HCT116 (cell line): ENCODE measurements around the gene RNF111. TPM values are rescaled to one million over a fixed set of nuclear protein-coding genes. Genes with fewer than 3 reads are reported as not detected.
A peak's percentile ranks its signal among the peaks of the same experiment; 100 is the strongest.

ENCODE experiments used
- ATAC-seq: fragments of 200-7000 bp; cut with Tn5 transposase; 2 replicates; pipeline ENCODE4 v1.9.1; 2020; ENCODE audit warnings: mild to moderate bottlenecking, moderate library complexity
- BruUV-seq: library from RNA; stranded (reverse); fragments of 400-500 nt; replicated peaks from 2 replicates; lab custom pipeline; 2021; lab: Mats Ljungman, UMichigan
- CTCF ChIA-PET: fragments of 300-600 bp; sonication (Branson Sonifier 250); formaldehyde crosslinking; loops from one replicate; lab custom pipeline; 2021; ENCODE audit warnings: antibody characterized with exemption; lab: Charles Lee
- POLR2A ChIA-PET: fragments of 300-600, 350-600 bp; sonication (Branson Sonifier 250); formaldehyde crosslinking; loops from one replicate; lab custom pipeline; 2021; ENCODE audit warnings: antibody characterized with exemption; lab: Charles Lee
- RAD21 ChIA-PET, 2 experiments: fragments of 300-600 bp; sonication (Branson Sonifier 250); formaldehyde crosslinking; loops; one replicate each; lab custom pipeline; 2023; ENCODE audit warnings: low total read pairs in 2 of 2; ENCODE audit not compliant: uncharacterized antibody in 2 of 2, unreplicated experiment in 2 of 2, low non-redundant PET in 1 of 2; lab: Charles Lee
- DNase-seq: peaks from one replicate; pipeline ENCODE4 v3.0.0-alpha.2; 2010; ENCODE audit warnings: low read depth, low spot score
- H2AFZ ChIP-seq: fragments of 200-600 bp; shearing (Covaris generic), sonication (generic); 2 replicates; pipeline ENCODE4 v1.6.1; 2017; ENCODE audit warnings: low read depth, mixed run types, mixed read lengths, antibody characterized with exemption, low read length; ENCODE audit not compliant: poor library complexity, severe bottlenecking
- H3K27ac ChIP-seq: 2 replicates; pipeline ENCODE4 v1.5.1; 2012; ENCODE audit warnings: low read depth, low read length
- H3K27me3 ChIP-seq: fragments of 200-600 bp; sonication (generic); 2 replicates; pipeline ENCODE4 v1.6.1; 2016; ENCODE audit warnings: mixed run types, low read length, mixed read lengths; ENCODE audit not compliant: insufficient read depth
- H3K36me3 ChIP-seq, 2 experiments: fragments of 200-500 bp in 1 of 2; fragments of 200-600 bp in 1 of 2; sonication (Bioruptor generic) in 1 of 2; sonication (generic) in 1 of 2; 2 replicates each; pipeline versions ENCODE4 v1.5.1 to v1.6.1; 2014 to 2016; ENCODE audit warnings: low read length in 2 of 2, inconsistent platforms in 1 of 2, mixed read lengths in 1 of 2, mixed run types in 1 of 2; ENCODE audit not compliant: insufficient read depth in 2 of 2, control insufficient read depth in 1 of 2
- H3K4me1 ChIP-seq, 2 experiments: fragments of 200-600 bp in 1 of 2; sonication (generic) in 1 of 2; 2 replicates each; pipeline versions ENCODE4 v1.5.1 to v1.6.1; 2012 to 2017; ENCODE audit warnings: low read length in 2 of 2, inconsistent platforms in 1 of 2, mild to moderate bottlenecking in 1 of 2, mixed read lengths in 1 of 2, mixed run types in 1 of 2, moderate library complexity in 1 of 2; ENCODE audit not compliant: insufficient read depth in 2 of 2, control insufficient read depth in 1 of 2
- H3K4me2 ChIP-seq: fragments of 200-600 bp; sonication (generic); 2 replicates; pipeline ENCODE4 v1.6.1; 2017; ENCODE audit warnings: mixed run types, low read length, mixed read lengths
- H3K4me3 ChIP-seq, 2 experiments: fragments of 200-600 bp in 1 of 2; sonication (generic) in 1 of 2; replicated peaks in 1 of 2; 2 replicates each; pipeline ENCODE4 v1.5.1; 2011 to 2016; ENCODE audit warnings: low read length in 2 of 2, control low read depth in 1 of 2, low read depth in 1 of 2, mild to moderate bottlenecking in 1 of 2, mixed read lengths in 1 of 2, mixed run types in 1 of 2
- H3K79me2 ChIP-seq: fragments of 200-600 bp; sonication (generic); 2 replicates; pipeline ENCODE4 v1.6.1; 2017; ENCODE audit warnings: mild to moderate bottlenecking, mixed run types, low read length, moderate library complexity, mixed read lengths; ENCODE audit not compliant: insufficient read depth
- H3K9ac ChIP-seq: fragments of 200-600 bp; sonication (generic); 2 replicates; pipeline ENCODE4 v1.6.1; 2016; ENCODE audit warnings: low read length, mixed read lengths
- H3K9me2 ChIP-seq: fragments of 200-600 bp; sonication (generic), shearing (Covaris generic); 2 replicates; pipeline ENCODE4 v1.6.1; 2017; ENCODE audit warnings: mixed run types, mild to moderate bottlenecking, moderate library complexity; ENCODE audit not compliant: insufficient read depth
- H3K9me3 ChIP-seq, 2 experiments: fragments of 200-500 bp in 1 of 2; fragments of 200-600 bp in 1 of 2; sonication (Bioruptor generic) in 1 of 2; sonication (generic) in 1 of 2; 2 replicates each; pipeline ENCODE4 v1.6.1; 2014 to 2017; ENCODE audit warnings: low read length in 2 of 2, mixed read lengths in 2 of 2, inconsistent platforms in 1 of 2, low read depth in 1 of 2, mild to moderate bottlenecking in 1 of 2, mixed run types in 1 of 2, moderate library complexity in 1 of 2; ENCODE audit not compliant: control insufficient read depth in 1 of 2, insufficient read depth in 1 of 2
- H4K20me1 ChIP-seq: fragments of 200-600 bp; sonication (generic), shearing (Covaris generic); 2 replicates; pipeline ENCODE4 v1.6.1; 2017; ENCODE audit warnings: mixed run types, mild to moderate bottlenecking, moderate library complexity; ENCODE audit not compliant: insufficient read depth
- ATF3 ChIP-seq: IDR thresholded peaks from 2 replicates; pipeline ENCODE4 v1.6.1; 2012
- CEBPB ChIP-seq: IDR thresholded peaks from 2 replicates; pipeline ENCODE4 v1.6.1; 2012; ENCODE audit warnings: low read depth
- CTCF ChIP-seq, 3 experiments: fragments of 200-600 bp in 1 of 3; sonication (generic) in 1 of 3; IDR thresholded peaks in 2 of 3; conservative IDR thresholded peaks in 1 of 3; 2 replicates each; pipeline ENCODE4 v1.5.1; 2012 to 2017; ENCODE audit warnings: low read depth in 2 of 3, low read length in 2 of 3, antibody characterized with exemption in 1 of 3, borderline replicate concordance in 1 of 3, control low read depth in 1 of 3, mild to moderate bottlenecking in 1 of 3, mixed read lengths in 1 of 3, mixed run types in 1 of 3, moderate library complexity in 1 of 3; ENCODE audit not compliant: insufficient read depth in 1 of 3
- EZH2phosphoT487 ChIP-seq: fragments of 200-600 bp; IDR thresholded peaks from 2 replicates; pipeline ENCODE4 v1.6.1; 2018; ENCODE audit warnings: antibody characterized with exemption, borderline replicate concordance
- FOSL1 ChIP-seq: IDR thresholded peaks from 2 replicates; pipeline ENCODE4 v1.6.1; 2012; ENCODE audit warnings: low read depth
- JUND ChIP-seq: IDR thresholded peaks from 2 replicates; pipeline ENCODE4 v1.6.1; 2012
- RAD21 ChIP-seq: IDR thresholded peaks from 2 replicates; pipeline ENCODE4 v1.6.1; 2012; ENCODE audit warnings: low read depth, mild to moderate bottlenecking
- REST ChIP-seq: IDR thresholded peaks from 2 replicates; pipeline ENCODE4 v1.6.1; 2012; ENCODE audit warnings: low read depth
- SIN3A ChIP-seq: IDR thresholded peaks from 2 replicates; pipeline ENCODE4 v1.6.1; 2012; ENCODE audit warnings: low read depth
- SRF ChIP-seq: IDR thresholded peaks from 2 replicates; pipeline ENCODE4 v1.6.1; 2012; ENCODE audit warnings: low read depth
- TCF7L2 ChIP-seq: IDR thresholded peaks from 2 replicates; pipeline ENCODE4 v1.7.0; 2011; ENCODE audit warnings: borderline replicate concordance, inconsistent platforms; ENCODE audit not compliant: insufficient read depth, insufficient read length; ENCODE audit errors: extremely low read depth
- intact Hi-C: fragments of 100-400 bp; cut with micrococcal nuclease; formaldehyde crosslinking; loops from 2 replicates; pipeline ENCODE4 v1.10.0; 2022
- total RNA-seq: library from RNA; stranded (reverse); gene quantifications from one replicate; pipeline ENCODE4 v1.2.1, GENCODE V29; 2021; ENCODE audit not compliant: unreplicated experiment

The RNF111 gene
- total RNA-seq, 1 experiment from 2014 or later: 31.5 TPM

- intact Hi-C loops: loop anchor here (1.0 to 10.0 kb wide), 3 partner anchors 158 to 654 kb away; no protein-coding TSS in a partner anchor
- H3K4me2 ChIP-seq: no peak overlapping the region
- H3K4me3 ChIP-seq: no peak overlapping the region
- ChIA-PET POLR2A (no interaction called here), CTCF (interaction anchor here (0.6 to 1.1 kb wide), 10 partner anchors 17 to 753 kb away, joined by 3 to 6 read pairs (median 4); no protein-coding TSS in a partner anchor), RAD21 (no interaction called here)
- no peaks in the 10 kb centered on the region for H4K20me1 ChIP-seq
- H2AFZ ChIP-seq: peak overlapping the region; percentile 28
- no peaks in the 10 kb centered on the region for H3K79me2 ChIP-seq
- H3K27ac ChIP-seq: no peak overlapping the region
- DNase-seq (peak; percentile 32), ATAC-seq (no peak)
- TF ChIP-seq CEBPB (no peak), RAD21 (peak; percentile 73), CTCF (IDR thresholded peaks at IDR 0.05 in 2 of 3, conservative IDR thresholded peaks at IDR 0.05 in 1 of 3; ENCODE audit: borderline replicate concordance in 1 of 3, insufficient read depth in 1 of 3, low read depth in 2 of 3, low read length in 2 of 3) (peak; percentile 42 to 61 (median 61))
- H3K9me2 ChIP-seq: no peaks in the 10 kb centered on the region
- H3K9ac ChIP-seq: no peak overlapping the region
- H3K9me3 ChIP-seq: no peaks in the 10 kb centered on the region
- H3K36me3 ChIP-seq: no peaks in the 10 kb centered on the region
- no TSS peak for BruUV-seq
- no peaks in the 10 kb centered on the region for H3K27me3 ChIP-seq
- no peaks in the 10 kb centered on the region for H3K4me1 ChIP-seq
Observed at GRCh38 chr15:58980351-58980939, 7.0 kb upstream of the RNF111 start.

GRCh38 chr15:58981808-58982475 lies 5.5 kb upstream of the RNF111 start:
- DNase-seq: no peak
- no peak for ATAC-seq
- H4K20me1 ChIP-seq: no peaks in the 10 kb centered on the region
- ChIA-PET CTCF (no interaction called here), RAD21 (no interaction called here), POLR2A (no interaction called here)
- no peak overlapping the region for H3K4me3 ChIP-seq
- H2AFZ ChIP-seq: no peak overlapping the region
- no peaks in the 10 kb centered on the region for H3K79me2 ChIP-seq
- H3K27ac ChIP-seq: no peak overlapping the region
- BruUV-seq: no TSS peak
- no peaks in the 10 kb centered on the region for H3K9me2 ChIP-seq
- no peak overlapping the region for H3K9ac ChIP-seq
- intact Hi-C loops: loop anchor here (2.0 to 10.0 kb wide), 2 partner anchors 511 to 653 kb away; no protein-coding TSS in a partner anchor
- H3K4me1 ChIP-seq: peaks cover 0 to 4% of the 10 kb centered on the region in 2 experiments; a peak in 1 of 4 replicates
- H3K9me3 ChIP-seq: no peaks in the 10 kb centered on the region
- H3K4me2 ChIP-seq: no peak overlapping the region
- no peaks in the 10 kb centered on the region for H3K27me3 ChIP-seq
- no peaks in the 10 kb centered on the region for H3K36me3 ChIP-seq
- TF ChIP-seq FOSL1 (no peak), EZH2phosphoT487 (no peak), SIN3A (no peak), SRF (no peak), TCF7L2 (no peak), REST (no peak), JUND (no peak), RAD21 (no peak), ATF3 (no peak)
